Left ventricle myocardium inferior (tissue), 1 donor: ENCODE data around the gene TEKT5. TPM values are rescaled to one million over a fixed set of nuclear protein-coding genes. Genes with fewer than 3 reads are reported as not detected.

ENCODE experiments used
- DNase-seq: peaks from one replicate; pipeline ENCODE4 v3.0.0-alpha.2; 2020
- H3K27ac ChIP-seq: fragments of 200-600 bp; replicated peaks from 2 replicates; pipeline ENCODE4 v1.8.0; 2021
- H3K27me3 ChIP-seq: fragments of 200-600 bp; 2 replicates; pipeline ENCODE4 v1.8.0; 2021; ENCODE audit warnings: low read depth
- H3K36me3 ChIP-seq: fragments of 200-600 bp; 2 replicates; pipeline ENCODE4 v1.8.0; 2021
- H3K4me1 ChIP-seq: fragments of 200-600 bp; 2 replicates; pipeline ENCODE4 v1.8.0; 2021
- H3K4me3 ChIP-seq: fragments of 200-600 bp; 2 replicates; pipeline ENCODE4 v1.8.0; 2021; ENCODE audit warnings: mild to moderate bottlenecking, moderate library complexity
- H3K9me3 ChIP-seq: fragments of 200-600 bp; replicated peaks from 2 replicates; pipeline ENCODE4 v1.8.0; 2021
- CTCF ChIP-seq: fragments of 200-600 bp; IDR thresholded peaks from 2 replicates; pipeline ENCODE4 v1.8.0; 2021; ENCODE audit warnings: antibody characterized with exemption, mild to moderate bottlenecking, borderline replicate concordance
- intact Hi-C: fragments of 100-400 bp; cut with micrococcal nuclease; formaldehyde crosslinking; loops from one replicate; pipeline ENCODE4 v1.11.0; 2022
- total RNA-seq: library from RNA; stranded (reverse); fragmentation: NEBNext Ultra II Directional; extraction: Animal tissue kit (Norgen Biotek cat#: 25700); gene quantifications from one replicate; pipeline ENCODE4 v1.2.1, GENCODE V29; 2021
- donor health status: DM: no; HTN: yes; CAD: no; lungs with severe emphysema.

Gene TEKT5
- total RNA-seq, 1 donor from 2014 or later, result not detected

- Histone ChIP-seq H3K9me3 (no peaks in the 10 kb centered on the region), H3K4me3 (no peak overlapping the region), H3K36me3 (no peaks in the 10 kb centered on the region), H3K27ac (no peak overlapping the region), H3K27me3 (no peaks in the 10 kb centered on the region), H3K4me1 (peaks cover 41% of the 10 kb centered on the region)
- DNase-seq, result no peak
- intact Hi-C loops, result no loop called here
- TF ChIP-seq CTCF, result no peak
These were observed 89.1 kb downstream of the TEKT5 start for GRCh38 chr16:10605636-10606035.

- peaks cover 49% of the 10 kb centered on the region for H3K4me1 ChIP-seq
- peak; percentile 41 for DNase-seq
- no peak for TF ChIP-seq CTCF
- H3K27me3 ChIP-seq, result no peaks in the 10 kb centered on the region
- no peaks in the 10 kb centered on the region for H3K9me3 ChIP-seq
- peak overlapping the region; percentile 83 for H3K27ac ChIP-seq
- H3K36me3 ChIP-seq, result no peaks in the 10 kb centered on the region
- intact Hi-C loops, result no loop called here
- H3K4me3 ChIP-seq, result no peak overlapping the region
These were observed 93.0 kb downstream of the TEKT5 start for GRCh38 chr16:10601444-10602408.

GRCh38 chr16:10600782-10601443, 93.8 kb downstream of the TEKT5 start:
- Histone ChIP-seq H3K9me3 (no peaks in the 10 kb centered on the region), H3K36me3 (no peaks in the 10 kb centered on the region), H3K4me1 (peaks cover 49% of the 10 kb centered on the region), H3K27ac (peak overlapping the region; percentile 83), H3K4me3 (no peak overlapping the region), H3K27me3 (no peaks in the 10 kb centered on the region)
- no peak for TF ChIP-seq CTCF
- intact Hi-C loops, result no loop called here
- no peak for DNase-seq

- no peak overlapping the region for H3K27ac ChIP-seq
- H3K4me1 ChIP-seq, result peaks cover 49% of the 10 kb centered on the region
- intact Hi-C loops, result no loop called here
- H3K27me3 ChIP-seq, result no peaks in the 10 kb centered on the region
- H3K36me3 ChIP-seq, result no peaks in the 10 kb centered on the region
- H3K4me3 ChIP-seq, result no peak overlapping the region
- TF ChIP-seq CTCF, result no peak
- DNase-seq, result no peak
- no peaks in the 10 kb centered on the region for H3K9me3 ChIP-seq
These were observed 95.1 kb downstream of the TEKT5 start for GRCh38 chr16:10599626-10600025.

- Histone ChIP-seq H3K27ac (peak overlapping the region; percentile 71), H3K36me3 (no peaks in the 10 kb centered on the region), H3K4me1 (peaks cover 49% of the 10 kb centered on the region), H3K4me3 (no peak overlapping the region), H3K27me3 (no peaks in the 10 kb centered on the region), H3K9me3 (no peaks in the 10 kb centered on the region)
- DNase-seq, result peak; percentile 64
- intact Hi-C loops, result no loop called here
- TF ChIP-seq CTCF, result no peak
These were observed 96.6 kb downstream of the TEKT5 start for GRCh38 chr16:10598157-10598556.
